NCI-H524 treated with DMSO at 0.1 percent for 48 hours (cell line): ENCODE measurements around the gene MOB3A.

ENCODE experiments used
- DNase-seq: peaks from one replicate; lab custom pipeline; 2025; lab: John Stamatoyannopoulos, UW

MOB3A gene

GRCh38 chr19:2123682-2124387 lies 27.7 kb upstream of the MOB3A start:
- no peak for DNase-seq

GRCh38 chr19:2122982-2123381 lies 26.9 kb upstream of the MOB3A start:
- DNase-seq: no peak

- no peak for DNase-seq
These were observed 26.1 kb upstream of the MOB3A start for GRCh38 chr19:2122251-2122650.

- no peak for DNase-seq
These were observed 25.4 kb upstream of the MOB3A start for GRCh38 chr19:2121416-2122051.

GRCh38 chr19:2120821-2121220 lies 24.7 kb upstream of the MOB3A start:
- DNase-seq: no peak

- no peak for DNase-seq
These were observed 24.0 kb upstream of the MOB3A start for GRCh38 chr19:2119921-2120785.

GRCh38 chr19:2118438-2118837 lies 22.3 kb upstream of the MOB3A start:
- no peak for DNase-seq

- no peak for DNase-seq
These were observed 21.3 kb upstream of the MOB3A start for GRCh38 chr19:2117215-2117960.

GRCh38 chr19:2116507-2116906 lies 20.4 kb upstream of the MOB3A start:
- no peak for DNase-seq

- no peak for DNase-seq
These were observed 19.8 kb upstream of the MOB3A start for GRCh38 chr19:2115911-2116426.

GRCh38 chr19:2115324-2115723 lies 19.2 kb upstream of the MOB3A start:
- no peak for DNase-seq

- DNase-seq: no peak
These were observed 18.7 kb upstream of the MOB3A start for GRCh38 chr19:2114821-2115220.

- no peak for DNase-seq
These were observed 18.1 kb upstream of the MOB3A start for GRCh38 chr19:2114218-2114617.

GRCh38 chr19:2113439-2114211 lies 17.5 kb upstream of the MOB3A start:
- no peak for DNase-seq

- no peak for DNase-seq
These were observed 16.6 kb upstream of the MOB3A start for GRCh38 chr19:2112516-2113320.

GRCh38 chr19:2111886-2112285 lies 15.8 kb upstream of the MOB3A start:
- DNase-seq: no peak

GRCh38 chr19:2111425-2111824 lies 15.3 kb upstream of the MOB3A start:
- no peak for DNase-seq

- no peak for DNase-seq
These were observed 14.7 kb upstream of the MOB3A start for GRCh38 chr19:2110822-2111221.

GRCh38 chr19:2109046-2109864 lies 13.1 kb upstream of the MOB3A start:
- DNase-seq: no peak
